Measurements from ENCODE around the gene LST1. TPM values are rescaled to one million over a fixed set of nuclear protein-coding genes. Genes with fewer than 3 reads are reported as not detected.

Gene LST1
- total RNA-seq, 1 experiment from 2014 or later, result not detected

- ATAC-seq, result peak; percentile 64
These were observed 10.9 kb downstream of the LST1 start for GRCh38 chr6:31597006-31597405.

GRCh38 chr6:31607317-31607716, 21.2 kb downstream of the LST1 start:
- intact Hi-C loops (cut with micrococcal nuclease; ENCODE audit: unreplicated experiment) (no loop called here), in situ Hi-C loops (cut with HindIII; ENCODE audit: low pct_unique_long_range_greater_than_20kb, low sequenced_read_pairs) (no loop called here)
- DNase-seq (ENCODE audit: low read depth, low spot score) (no peak), ATAC-seq (no peak)
- Histone ChIP-seq H3K4me3 (ENCODE audit: low read depth in 2 of 2, low read length in 2 of 2) (no peak overlapping the region), H3K36me3 (ENCODE audit: control insufficient read depth, insufficient read depth, low read length) (no peaks in the 10 kb centered on the region), H3K27me3 (ENCODE audit: control insufficient read depth, insufficient read depth, low read length) (no peaks in the 10 kb centered on the region), H3K27ac (ENCODE audit: low read length) (no peak overlapping the region), H3K9me3 (ENCODE audit: control insufficient read depth, insufficient read depth, low read depth, low read length) (no peaks in the 10 kb centered on the region), H3K4me1 (ENCODE audit: control insufficient read depth, insufficient read depth, low read length) (no peaks in the 10 kb centered on the region)
- TF ChIP-seq SIN3A (IDR thresholded peaks at IDR 0.05; ENCODE audit: borderline replicate concordance, insufficient read depth, low read depth, low read length), result no peak
- no peak for TF ChIP-seq TCF7L2 (IDR thresholded peaks at IDR 0.05; ENCODE audit: low read depth, low read length)
- no peak for TF ChIP-seq REST (IDR thresholded peaks at IDR 0.05; ENCODE audit: insufficient read depth in 1 of 2, low read depth in 2 of 2, low read length in 1 of 2)
- no peak for TF ChIP-seq CTCF (IDR thresholded peaks at IDR 0.05)
- no peak for TF ChIP-seq POLR2AphosphoS5 (IDR thresholded peaks at IDR 0.05; ENCODE audit: low read depth, low read length)
- BruUV-seq (replicated peaks), result no TSS peak
- POLR2A ChIA-PET, result interaction anchor here (0.7 kb wide), 1 partner anchor 65 kb away, joined by 5 read pairs; no protein-coding TSS in a partner anchor
- CTCF ChIA-PET, result interaction anchor here (0.6 to 0.7 kb wide), 2 partner anchors 33 to 113 kb away, joined by 5 to 11 read pairs; no protein-coding TSS in a partner anchor

More at GRCh38 chr6:31597006-31597405, 10.9 kb downstream of the LST1 start:
- no peaks in the 10 kb centered on the region for H3K36me3 ChIP-seq (ENCODE audit: control insufficient read depth, insufficient read depth, low read length)
- CTCF ChIA-PET, result interaction anchor here (1.9 to 3.8 kb wide), 3 partner anchors 16 to 50 kb away, joined by 11 to 37 read pairs (median 22); partner anchors contain the start of genes ATP6V1G2, LTB and NFKBIL1
- BruUV-seq (replicated peaks), result no TSS peak
- in situ Hi-C loops (cut with HindIII; ENCODE audit: low pct_unique_long_range_greater_than_20kb, low sequenced_read_pairs), result no loop called here
- no peak overlapping the region for H3K4me3 ChIP-seq (ENCODE audit: low read depth in 2 of 2, low read length in 2 of 2)
- 0 out of 2 replicates have a peak, but pooled peaks cover 2% of the 10 kb centered on the region for H3K4me1 ChIP-seq (ENCODE audit: control insufficient read depth, insufficient read depth, low read length)
- intact Hi-C loops (cut with micrococcal nuclease; ENCODE audit: unreplicated experiment), result loop anchor here (1.0 to 5.0 kb wide), 3 partner anchors 16 to 105 kb away; no protein-coding TSS in a partner anchor
- no peak for TF ChIP-seq TCF7L2 (IDR thresholded peaks at IDR 0.05; ENCODE audit: low read depth, low read length)
- TF ChIP-seq CTCF (IDR thresholded peaks at IDR 0.05), result peak; percentile 74
- no peak for TF ChIP-seq POLR2AphosphoS5 (IDR thresholded peaks at IDR 0.05; ENCODE audit: low read depth, low read length)
- no peaks in the 10 kb centered on the region for H3K27me3 ChIP-seq (ENCODE audit: control insufficient read depth, insufficient read depth, low read length)
- no peak for DNase-seq (ENCODE audit: low read depth, low spot score)
- H3K9me3 ChIP-seq (ENCODE audit: control insufficient read depth, insufficient read depth, low read depth, low read length), result no peaks in the 10 kb centered on the region
- POLR2A ChIA-PET, result no interaction called here
- no peak overlapping the region for H3K27ac ChIP-seq (ENCODE audit: low read length)
